ENCODE results near the gene DIAPH3.

Gene DIAPH3

DNA sequence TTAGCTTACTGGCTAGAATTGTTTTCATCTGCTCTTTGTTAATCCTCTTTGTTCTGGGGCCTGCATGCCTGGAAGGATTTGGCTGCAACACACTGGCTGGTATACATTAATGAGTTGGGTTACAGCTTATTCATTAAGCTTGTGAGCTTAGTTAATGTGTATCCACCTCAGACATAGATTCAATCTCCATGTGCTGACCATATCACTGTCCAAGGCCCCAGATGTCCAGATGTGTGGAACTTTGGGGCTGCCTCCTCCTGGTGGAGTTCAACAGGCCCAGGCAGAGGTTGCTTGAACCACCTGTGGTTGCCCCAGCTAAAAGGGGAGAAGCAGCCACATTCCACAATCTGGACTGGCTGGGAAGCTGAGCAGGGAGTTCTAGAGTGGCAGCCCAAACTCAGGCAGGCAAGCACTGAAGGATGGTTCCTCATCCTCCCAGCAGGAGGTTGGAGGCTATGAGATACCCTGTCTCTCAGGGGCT is 5.4 kb downstream of the DIAPH3 start:
- no peak for DNase-seq (ENCODE audit: low read depth in 2 of 2)

DNA sequence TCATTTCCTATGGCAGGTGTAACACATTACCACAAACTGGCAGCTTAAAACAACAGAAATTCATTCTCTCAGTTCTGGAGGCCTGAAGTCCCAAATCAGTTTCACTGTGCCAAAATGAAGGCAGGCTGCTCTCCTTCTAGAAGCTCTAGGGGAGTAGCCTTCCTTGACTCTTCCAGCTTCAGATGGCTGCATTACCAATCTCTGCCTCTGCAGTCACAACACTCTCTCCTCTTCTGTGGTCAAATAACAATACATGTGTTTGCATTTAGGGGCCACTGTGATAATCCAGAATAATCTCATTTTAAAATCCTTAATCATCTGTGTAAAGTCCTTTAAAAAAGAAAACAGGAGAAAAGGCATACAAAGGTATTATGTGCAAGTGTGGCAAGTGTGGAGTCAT is 7.8 kb downstream of the DIAPH3 start:
- DNase-seq (ENCODE audit: low read depth in 2 of 2), result no peak

DNA sequence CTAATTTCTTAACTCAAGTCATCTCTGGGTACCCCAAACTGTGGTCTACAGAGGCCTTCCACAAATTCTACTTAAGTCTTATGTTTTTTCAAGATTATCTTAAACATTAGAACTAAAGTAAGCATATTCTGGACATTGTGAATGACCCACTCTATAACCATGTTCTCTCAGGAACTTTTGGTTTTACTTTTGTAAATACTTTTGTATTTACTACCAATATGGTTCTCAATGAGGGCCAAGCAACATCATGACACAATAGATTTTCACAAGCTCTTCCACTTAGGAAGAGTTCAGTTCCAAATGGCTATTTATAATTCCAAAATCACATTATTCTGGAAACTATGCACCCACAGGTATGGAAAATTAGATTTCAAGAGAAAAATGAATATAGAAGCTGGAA is 10.8 kb downstream of the DIAPH3 start:
- no peak for DNase-seq (ENCODE audit: low read depth in 2 of 2)

DNA sequence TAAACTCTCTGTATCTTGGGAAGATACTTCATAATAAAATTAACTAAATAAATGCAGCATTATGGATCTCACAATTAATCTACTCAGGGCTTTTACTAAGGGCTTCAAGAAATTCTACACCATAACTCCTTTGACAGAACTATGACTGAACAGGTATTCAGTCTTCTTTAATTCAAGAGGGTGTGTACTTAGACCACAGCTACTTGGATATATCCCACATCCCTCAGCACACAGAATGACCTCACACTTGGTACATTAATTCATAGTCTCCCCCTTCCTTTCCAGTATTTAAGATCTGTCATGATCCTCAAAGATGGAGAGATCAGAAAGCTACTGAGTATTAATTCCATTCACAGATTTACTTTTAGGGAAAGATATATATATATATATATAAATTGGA is 11.6 kb downstream of the DIAPH3 start:
- no peak for DNase-seq (ENCODE audit: low read depth in 2 of 2)

DNA sequence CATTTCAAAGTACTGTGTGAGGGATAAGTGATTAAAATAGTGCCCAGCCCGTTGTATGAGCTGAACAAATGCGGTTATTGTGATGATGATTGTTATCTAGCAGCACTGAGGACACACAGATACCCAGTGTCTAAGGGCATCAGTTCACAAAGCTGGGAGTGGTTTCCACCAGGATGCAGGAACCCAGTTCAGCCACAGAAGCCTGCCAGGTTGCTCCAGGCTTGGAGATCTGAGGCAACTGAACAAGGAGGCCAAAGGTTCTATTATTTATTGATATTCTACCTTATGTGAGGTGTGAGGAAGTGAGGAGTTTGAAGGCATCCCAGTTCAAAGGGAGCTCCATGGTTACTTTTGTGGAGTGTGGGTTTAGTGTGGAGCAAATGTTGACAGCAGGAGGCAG is 13.2 kb downstream of the DIAPH3 start:
- DNase-seq (ENCODE audit: low read depth in 2 of 2), result no peak

DNA sequence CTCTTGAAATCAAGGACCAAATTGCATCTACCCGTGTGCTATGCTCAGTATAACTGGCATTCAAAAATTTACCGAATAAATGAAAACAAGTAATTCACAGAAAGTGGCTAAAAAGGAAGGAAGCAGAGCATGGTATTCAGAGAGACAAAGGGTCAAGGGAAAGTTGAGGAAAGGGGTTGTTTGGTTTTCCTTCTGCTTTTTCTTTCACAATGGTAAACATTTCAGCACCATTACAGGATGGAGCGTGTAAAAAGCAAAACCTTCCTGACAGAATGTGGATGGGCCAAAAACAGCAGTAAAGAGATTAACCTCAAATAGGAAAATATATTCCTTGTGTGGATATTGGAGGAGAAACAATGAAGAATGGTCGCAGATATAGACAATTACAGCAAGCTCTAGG is 14.8 kb downstream of the DIAPH3 start:
- DNase-seq (ENCODE audit: low read depth in 2 of 2), result no peak

DNA sequence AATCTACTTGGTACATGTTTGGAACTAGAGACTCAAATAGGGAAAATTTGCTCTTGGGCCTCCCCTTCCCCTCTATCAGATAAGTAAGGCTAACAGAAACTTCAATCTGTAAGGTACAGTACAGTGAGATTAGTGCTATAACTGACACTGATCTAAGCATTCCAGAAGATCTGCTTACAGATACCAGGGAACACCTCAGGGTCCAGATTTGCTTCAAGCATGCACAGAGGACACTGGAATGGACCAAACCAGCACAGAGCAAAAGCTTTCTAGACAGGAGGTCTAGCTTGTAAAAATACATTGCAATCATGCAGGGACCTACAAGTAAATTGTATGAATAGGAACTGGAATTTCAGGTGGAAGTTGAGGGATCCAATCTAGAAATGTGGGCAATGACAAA is 16.4 kb downstream of the DIAPH3 start:
- no peak for DNase-seq (ENCODE audit: low read depth in 2 of 2)

DNA sequence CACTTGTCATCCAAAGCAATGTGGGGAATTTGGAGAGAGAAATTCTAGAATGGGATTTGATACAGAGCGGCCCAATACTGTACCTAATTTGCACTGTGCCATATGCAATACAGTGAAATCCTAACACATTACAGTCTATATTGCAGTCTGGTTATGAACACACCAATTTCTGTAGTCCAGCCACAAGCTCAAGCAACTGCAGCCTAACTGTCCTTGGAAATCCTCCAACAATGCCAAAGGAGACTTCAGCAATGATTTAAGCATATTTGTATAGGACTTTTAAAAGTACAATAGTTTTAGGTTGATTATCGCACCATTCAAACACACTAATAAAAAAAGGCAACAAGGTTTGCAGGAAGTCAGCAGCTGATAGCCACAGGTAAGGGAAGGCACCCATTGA is 17.3 kb downstream of the DIAPH3 start:
- DNase-seq (ENCODE audit: low read depth in 2 of 2), result no peak

DNA sequence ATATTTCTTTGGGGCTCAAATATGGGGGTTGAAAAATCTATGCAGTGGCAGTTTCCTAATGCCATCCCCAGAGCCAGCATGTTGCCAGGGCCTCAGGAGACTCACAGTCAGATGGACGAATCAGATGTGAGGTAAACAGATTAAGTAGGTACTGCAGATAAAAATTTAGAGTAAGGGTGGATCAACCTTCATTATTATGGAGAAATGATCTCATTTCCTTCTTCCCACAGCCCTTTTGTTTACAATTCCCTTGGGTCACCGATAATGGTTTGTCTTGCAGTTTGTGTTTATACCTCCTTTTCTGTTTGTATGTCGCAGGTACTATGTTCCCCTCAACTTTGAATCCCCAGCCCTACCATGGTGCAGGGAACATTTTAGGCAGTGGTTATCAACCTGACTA is 20.0 kb downstream of the DIAPH3 start:
- DNase-seq (ENCODE audit: low read depth in 2 of 2), result no peak

DNA sequence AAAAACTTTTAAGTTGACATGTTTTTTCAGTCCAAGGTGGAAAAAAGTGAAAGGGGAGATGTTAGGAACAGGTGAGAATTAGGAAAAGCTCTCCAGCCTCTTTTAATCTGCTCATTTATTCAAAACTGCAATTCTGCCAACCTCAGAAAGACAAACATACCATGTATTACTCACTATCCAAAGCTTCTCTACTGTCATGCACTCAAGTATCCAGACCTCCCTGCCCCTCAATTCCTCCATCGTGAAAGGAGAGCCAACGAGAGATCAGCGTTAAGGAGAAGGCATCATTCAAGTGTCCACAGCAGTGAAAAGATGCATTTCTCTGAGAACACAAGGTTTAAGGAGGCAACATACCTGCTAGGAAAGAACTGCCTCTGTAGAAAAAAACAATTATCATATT is 24.5 kb downstream of the DIAPH3 start:
- DNase-seq (ENCODE audit: low read depth in 2 of 2), result no peak

DNA sequence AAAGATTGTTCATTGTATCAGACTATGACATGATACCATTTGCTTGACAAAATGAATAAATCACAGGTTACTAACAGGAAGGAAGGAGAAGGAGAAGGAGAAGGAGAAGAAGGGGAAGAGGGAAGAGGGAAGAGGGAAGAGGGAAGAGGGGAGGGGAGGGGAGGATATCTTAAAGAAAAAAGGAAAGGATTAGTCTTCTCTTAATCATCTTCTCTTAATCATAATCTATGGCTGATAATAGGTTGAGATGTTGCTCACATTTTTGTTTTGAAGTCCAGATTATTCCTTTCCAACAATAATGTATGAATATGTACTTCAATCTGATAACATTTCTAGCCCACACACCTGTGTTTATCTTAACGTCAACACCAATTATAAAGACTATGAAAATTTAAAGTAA is 25.1 kb downstream of the DIAPH3 start:
- no peak for DNase-seq (ENCODE audit: low read depth in 2 of 2)

DNA sequence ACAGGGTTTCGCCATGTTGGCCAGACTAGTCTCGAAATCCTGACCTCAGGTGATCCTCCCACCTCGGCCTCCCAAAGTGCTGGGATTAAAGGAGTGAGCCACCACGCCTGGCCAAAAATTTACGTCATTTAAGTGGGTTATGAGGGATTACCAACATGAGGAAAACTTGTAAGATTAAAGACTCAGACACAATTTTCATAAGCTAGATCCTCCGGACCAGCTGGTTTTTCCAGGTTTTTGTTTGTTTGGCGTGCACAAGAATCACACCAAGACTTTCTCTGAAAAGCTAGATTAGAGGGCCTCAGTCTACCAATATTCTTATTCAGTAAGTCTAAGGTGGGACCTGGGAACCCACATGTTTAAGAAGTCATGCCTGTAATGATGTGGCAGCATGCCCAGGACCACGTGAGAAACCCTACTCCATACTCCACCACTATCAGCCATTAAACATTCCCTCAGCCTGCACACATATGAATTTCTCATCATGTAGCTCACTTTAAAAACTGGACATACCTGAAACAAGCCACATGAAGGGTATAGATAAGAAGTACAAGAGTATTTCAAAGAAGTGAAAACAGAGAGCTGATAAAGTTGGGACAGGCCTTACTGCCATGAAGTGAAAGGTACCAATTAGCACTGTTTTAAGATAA is 25.7 kb downstream of the DIAPH3 start:
- DNase-seq (ENCODE audit: low read depth in 2 of 2), result no peak

DNA sequence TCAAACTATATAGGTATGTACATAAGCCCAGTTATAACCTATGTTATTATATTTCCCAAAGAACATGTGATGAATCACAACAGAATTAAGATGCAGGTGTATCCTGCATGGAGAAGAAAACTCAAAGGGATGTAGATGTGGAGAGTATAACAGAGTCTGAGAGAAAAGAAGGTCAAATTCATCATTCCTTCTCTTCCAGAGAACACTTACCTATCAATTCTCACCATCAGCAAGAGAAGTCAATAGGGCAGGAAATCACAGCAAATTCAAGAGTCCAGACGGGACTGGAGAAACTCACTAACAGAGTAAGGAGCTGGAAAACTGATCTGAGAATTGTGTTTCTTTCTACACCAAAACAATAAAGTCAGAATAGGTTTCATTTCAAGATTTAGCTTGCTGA is 28.4 kb downstream of the DIAPH3 start:
- DNase-seq (ENCODE audit: low read depth in 2 of 2), result no peak

DNA sequence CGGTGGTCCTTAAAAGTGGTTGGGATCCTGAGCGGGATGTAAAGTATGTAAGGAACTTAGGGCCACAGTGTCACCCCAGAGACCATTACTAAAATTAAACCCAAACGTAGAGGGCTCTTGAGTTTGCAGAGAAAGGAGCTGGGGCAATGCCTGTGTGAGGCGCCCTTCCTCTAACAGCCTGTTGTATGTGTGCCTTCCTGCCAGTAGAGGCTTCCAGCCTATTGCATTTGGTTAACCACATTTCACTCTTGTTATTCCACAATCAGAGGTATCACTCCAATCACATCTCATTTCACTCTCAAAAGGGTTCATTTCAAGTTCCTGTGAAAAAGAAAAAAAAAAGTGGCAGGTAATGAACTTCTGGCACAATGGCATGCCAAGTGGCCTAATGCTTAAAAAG is 29.4 kb downstream of the DIAPH3 start:
- DNase-seq (ENCODE audit: low read depth in 2 of 2), result no peak

DNA sequence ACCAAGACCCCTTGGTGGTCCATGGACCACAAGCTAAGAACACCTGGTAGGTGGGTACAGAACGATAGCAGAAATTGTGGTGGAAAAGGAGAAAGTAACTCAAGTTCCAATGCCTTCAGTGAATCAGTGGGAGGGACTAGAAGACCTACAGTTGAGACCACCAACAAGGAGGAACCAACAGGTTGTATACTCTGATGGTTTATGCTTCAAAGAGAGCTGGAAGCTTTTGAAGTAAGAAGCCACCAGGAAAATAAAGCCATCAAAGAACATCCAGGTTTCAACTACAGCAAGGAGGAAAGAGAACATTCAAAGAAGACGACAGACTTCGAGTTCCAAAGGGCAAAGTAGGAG is 42.4 kb downstream of the DIAPH3 start:
- DNase-seq (ENCODE audit: low read depth in 2 of 2), result no peak

DNA sequence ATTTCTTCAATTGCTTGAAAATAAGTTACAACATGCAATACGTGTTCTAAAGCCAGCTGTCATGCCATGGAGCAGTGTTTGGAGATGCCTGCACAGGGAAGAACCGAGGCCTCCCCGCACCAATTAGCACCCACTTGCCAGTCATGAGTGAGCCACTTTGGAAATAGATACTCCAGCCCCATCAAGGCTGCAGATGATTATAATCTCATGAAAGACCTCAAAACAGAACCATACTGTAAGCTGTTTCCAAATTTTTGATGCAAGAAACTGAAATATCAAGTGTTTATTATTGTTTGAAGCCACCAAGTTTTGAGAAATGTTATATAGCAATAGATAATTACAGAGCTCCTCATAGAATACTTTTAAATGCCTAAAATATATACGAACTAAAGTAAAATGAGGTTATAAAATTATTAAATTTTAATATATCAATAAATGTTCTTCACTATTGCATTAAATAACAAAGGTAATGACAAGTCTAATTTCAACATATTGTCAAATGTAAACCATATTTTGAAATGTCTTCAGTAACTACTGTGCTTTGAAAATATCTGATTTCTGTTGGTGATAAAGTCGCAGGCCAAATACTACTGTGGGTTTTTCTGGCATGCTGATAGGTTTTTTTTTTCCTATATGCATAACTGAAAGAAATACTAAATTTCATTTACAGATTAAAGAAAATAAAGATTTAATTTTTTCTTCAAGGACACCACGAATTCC is 43.0 kb downstream of the DIAPH3 start:
- DNase-seq (ENCODE audit: low read depth in 2 of 2), result no peak

DNA sequence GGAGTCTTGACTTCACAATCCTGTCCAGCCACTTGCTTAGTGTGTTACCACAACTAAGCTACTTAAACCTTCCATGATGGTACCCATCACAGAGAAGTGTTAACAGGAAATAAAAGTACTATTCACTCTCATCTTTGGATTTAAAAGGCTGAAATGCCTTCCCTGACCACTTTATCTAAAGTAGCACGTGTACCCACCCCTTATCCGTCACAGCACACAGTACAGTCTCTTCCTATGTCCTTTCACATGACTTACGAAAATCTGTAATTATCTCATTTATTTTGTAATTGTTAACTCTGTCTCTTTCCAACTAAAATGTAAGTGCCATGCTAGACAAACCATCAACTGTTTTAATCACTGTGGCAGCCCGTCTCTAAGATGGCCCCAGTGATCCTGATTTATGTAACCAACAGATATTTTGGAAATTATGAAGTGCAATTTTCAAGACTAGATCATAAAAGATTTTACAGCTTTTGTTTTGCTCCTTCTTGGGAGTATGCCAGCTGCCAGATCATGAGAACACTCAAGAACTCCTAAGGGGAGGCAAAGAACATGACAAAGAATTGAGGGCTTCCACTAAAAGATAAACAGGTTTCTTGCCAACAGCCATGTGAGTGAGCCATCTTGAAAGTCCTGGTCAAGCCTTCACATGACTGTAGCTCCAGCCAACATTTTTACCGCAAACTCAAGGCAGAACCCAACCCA is 44.9 kb downstream of the DIAPH3 start:
- DNase-seq (ENCODE audit: low read depth in 2 of 2), result no peak

DNA sequence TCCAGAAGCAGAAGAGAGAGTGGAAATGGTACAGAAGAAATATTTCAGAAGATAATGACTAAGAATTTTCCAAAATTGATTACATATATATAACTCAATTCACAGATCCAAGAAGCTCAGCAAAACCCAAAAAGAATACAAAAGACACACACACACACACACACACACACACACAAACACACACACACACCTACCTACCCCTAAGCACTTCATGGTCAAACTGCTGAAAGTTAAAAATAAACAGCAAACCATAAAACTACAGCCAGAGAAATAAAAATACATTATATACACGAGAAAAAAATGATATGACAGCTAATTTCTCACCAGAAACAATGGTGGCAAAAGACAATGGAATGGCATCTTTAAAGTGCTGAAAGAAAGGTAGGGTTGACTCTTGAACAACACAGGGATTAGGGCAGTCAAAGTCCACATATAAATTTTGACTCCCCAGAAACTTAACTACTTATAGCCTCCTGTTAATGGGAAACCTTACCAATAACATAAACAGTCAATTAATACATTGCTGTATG is 49.2 kb downstream of the DIAPH3 start:
- DNase-seq (ENCODE audit: low read depth in 2 of 2), result no peak

DNA sequence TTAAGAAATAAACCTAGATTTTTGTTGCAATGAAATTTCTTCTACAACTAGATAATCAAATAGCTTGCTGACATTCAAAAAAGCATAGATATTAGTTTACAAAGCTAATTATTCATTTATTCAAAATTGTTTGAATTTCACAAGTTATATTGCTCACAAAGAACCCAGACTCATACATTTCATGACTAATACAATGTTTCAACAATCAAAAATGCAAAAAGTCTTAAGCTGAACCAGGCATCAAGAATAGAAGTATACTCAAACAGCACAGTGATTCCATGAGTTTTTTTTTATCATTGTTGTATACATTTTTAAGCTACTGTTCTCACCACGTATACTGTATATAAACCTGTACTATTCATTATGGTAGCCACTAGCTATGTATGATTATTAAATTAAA is 51.0 kb downstream of the DIAPH3 start:
- no peak for DNase-seq (ENCODE audit: low read depth in 2 of 2)

DNA sequence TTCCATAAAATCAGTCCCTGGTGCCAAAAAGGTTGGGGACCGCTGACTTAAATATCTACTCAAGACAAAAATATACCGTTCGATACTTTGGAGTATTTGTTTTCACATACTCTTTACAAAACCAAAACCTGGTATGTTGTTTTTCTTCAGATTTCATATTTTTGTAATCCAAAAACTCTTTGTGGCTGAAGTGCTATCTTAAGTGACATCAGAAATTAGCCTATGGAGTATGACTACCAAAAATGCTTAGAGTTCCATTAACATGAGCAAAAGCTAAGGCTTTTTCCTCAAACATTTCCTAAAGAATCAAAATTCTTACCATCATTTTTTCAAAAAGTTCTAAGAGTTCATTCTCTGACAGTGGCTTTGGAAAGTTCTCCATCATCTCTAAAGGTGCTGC is 52.0 kb downstream of the DIAPH3 start:
- DNase-seq (ENCODE audit: low read depth in 2 of 2), result no peak

DNA sequence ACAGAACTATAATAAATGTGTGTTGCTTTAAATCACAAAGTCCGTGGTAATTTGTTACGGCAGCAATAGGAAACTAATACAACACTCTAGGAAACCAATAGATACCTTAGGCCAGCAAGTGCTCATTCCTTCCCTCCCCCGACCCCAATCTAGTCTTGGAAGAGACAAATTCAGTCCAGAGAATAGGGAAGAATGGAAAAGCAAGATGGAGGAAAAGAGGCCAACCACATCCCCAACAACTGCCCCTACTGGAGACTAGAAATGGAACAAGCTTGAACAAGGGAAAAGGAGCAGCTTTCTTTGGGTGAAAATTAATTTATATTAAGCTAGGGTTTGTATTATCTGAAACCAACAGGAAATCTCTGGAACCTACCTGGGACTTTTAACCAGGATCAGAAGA is 54.4 kb downstream of the DIAPH3 start:
- DNase-seq (ENCODE audit: low read depth in 2 of 2), result no peak

DNA sequence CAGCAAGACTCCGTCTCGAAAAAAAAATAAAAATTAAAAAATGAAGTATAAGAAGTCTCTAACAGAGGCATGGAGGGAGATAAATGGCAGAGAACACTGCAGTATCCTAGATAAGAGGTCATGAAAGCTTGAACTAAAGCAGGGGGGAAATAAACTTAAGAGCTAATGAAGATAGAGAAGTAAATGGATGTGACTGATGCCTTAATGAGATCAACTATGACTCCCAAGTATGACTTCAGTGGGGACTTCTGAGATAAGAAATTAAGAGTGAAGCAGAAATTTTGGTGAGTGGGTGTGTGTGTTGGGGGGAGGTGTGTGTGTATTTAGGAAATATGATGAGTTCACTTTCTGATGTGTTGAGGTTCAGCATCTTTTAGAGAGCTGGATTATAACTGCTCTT is 55.1 kb downstream of the DIAPH3 start:
- no peak for DNase-seq (ENCODE audit: low read depth in 2 of 2)

Measured in stimulated activated CD4-positive, alpha-beta T cell treated with anti-CD3 and anti-CD28 coated beads, Interleukin-1b, Interleukin-23, amount 100 ng/mL, for 1 hour (primary cell).